ENCODE data around the gene LENG1.
A peak's percentile ranks its signal among the peaks of the same experiment; 100 is the strongest.

LENG1 gene

GRCh38 chr19:54162884-54163283 lies 3.4 kb upstream of the LENG1 start:
- DNase-seq (ENCODE audit: low spot score), result no peak

DNA sequence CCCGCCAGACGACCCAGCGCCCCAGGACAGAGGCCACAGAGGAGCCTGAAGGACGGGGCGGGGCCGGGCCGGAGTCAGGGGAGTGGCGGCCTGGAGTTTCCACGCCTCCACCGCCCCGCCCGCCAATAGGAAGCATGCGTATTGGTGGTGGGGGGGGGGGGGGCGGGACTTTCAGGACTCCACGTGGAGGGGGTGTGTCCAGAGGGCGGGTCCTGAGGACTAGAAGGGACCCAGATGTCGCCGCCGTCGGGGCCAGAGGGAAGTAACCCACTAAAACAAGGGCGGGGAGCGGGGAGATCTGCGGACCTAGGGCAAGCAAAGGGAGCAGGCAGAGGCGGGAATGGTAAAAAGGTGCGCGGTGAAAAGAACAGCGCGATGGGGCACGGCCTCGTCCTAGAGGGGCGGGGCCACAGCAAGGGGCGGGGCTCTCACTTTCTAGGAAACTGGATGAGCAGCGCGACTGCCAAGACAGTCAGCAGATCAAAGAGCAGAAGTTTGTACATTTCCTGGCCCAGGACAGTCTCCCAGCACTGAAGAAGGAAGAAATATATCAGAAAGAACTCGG lies 2.8 kb upstream of the LENG1 start:
- DNase-seq (ENCODE audit: low spot score), result peak; percentile 91

DNA sequence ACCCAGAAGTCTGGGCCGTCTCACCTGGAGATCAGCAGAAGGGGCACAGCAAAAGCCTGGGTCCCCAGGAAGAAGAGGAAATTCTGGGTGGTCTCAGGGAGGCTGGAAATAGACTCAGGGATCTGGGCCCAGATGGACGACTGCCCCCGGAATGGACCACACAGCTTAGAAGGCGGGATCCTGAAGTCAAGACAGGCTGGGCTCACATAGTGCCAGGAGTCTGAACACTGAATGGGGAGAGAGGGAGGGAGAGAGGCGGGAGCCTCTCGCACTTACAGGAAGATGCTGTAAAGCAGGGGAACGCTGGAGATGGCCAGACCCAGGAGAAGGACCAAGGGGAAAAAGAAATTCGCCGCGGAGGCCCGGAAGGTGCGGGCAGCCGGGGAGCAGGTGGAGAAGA lies 1.3 kb upstream of the LENG1 start:
- no peak for DNase-seq (ENCODE audit: low spot score)

DNA sequence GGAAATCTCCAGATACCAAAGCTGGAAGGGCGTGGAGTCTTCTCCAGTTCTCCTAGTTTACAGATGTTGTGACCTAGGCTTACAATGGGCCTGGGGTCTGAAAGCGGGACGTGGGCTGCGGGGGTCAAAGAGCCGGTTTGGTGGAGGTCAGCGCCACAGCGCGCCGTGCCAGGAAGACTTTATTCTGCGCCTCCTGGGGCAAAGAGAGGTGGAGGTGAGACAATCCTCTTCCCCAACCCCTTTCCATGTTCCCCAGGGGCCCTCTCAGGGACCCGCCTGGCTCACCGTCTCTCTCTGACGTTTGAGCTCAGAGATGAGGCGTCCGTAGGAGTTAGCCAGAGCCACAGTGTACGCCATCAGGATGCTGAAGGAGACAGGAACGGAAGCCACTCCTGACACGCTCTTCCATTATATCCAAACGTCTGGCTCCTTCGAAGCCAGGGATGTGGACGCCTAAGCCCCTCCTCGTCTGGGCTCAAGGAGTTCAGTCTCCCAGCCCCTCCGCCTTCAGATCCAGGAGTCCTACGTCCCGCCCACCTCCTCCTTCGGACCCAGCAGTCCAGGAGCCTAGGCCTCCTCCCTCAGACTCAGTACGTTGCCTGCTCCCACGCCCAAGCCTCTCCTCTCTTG lies 776 bp upstream of the LENG1 start:
- DNase-seq (ENCODE audit: low spot score), result no peak

GRCh38 chr19:54158812-54159351 lies 639 bp downstream of the LENG1 start:
- DNase-seq (ENCODE audit: low spot score), result peak; percentile 47

DNA sequence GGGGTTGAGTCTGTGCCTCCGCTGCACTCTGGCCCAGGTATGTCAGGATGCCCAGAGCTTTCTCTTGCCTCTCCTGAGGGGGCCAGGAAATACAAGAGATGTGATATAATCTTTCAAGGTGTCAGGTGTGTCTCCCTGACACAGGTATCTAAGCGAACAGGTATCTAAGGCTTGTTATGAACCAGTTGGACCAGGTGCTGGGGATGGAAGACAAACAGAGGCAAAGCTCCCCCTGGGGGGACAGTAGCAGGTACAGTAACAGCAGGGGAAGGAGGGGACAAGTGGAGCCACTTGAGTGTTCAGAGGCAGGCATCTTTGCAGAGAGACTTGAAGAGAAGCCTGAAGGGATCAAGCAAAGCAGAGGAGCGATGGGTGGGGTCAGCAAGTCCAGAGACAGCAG lies 2.6 kb downstream of the LENG1 start:
- DNase-seq (ENCODE audit: low spot score), result no peak

DNA sequence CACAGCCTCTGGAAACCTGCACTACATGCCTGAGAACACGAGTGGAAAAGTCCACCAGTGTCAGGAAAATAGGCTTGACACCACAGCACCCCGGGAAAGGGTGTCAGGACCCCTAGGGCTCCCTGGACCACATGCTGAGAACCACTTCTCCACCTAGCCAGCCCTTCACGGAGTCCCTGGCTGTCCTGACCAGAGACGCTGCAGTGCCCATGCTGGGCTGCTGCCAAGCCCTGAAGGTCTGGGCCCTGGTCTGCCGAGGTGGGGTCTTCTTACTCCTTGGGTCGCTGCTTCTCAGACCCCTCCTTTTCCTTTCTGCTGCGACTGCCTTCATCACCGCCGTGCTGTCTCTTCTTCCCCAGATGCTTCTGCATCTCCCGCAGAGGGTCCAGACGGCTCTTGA lies 3.0 kb downstream of the LENG1 start:
- DNase-seq (ENCODE audit: low spot score), result no peak

GRCh38 chr19:54155694-54156093 lies 3.8 kb downstream of the LENG1 start:
- no peak for DNase-seq (ENCODE audit: low spot score)

GRCh38 chr19:54154603-54155345 lies 4.7 kb downstream of the LENG1 start:
- no peak for DNase-seq (ENCODE audit: low spot score)

- no peak for DNase-seq (ENCODE audit: low spot score)
Observed at GRCh38 chr19:54153731-54154326, 5.7 kb downstream of the LENG1 start.

DNA sequence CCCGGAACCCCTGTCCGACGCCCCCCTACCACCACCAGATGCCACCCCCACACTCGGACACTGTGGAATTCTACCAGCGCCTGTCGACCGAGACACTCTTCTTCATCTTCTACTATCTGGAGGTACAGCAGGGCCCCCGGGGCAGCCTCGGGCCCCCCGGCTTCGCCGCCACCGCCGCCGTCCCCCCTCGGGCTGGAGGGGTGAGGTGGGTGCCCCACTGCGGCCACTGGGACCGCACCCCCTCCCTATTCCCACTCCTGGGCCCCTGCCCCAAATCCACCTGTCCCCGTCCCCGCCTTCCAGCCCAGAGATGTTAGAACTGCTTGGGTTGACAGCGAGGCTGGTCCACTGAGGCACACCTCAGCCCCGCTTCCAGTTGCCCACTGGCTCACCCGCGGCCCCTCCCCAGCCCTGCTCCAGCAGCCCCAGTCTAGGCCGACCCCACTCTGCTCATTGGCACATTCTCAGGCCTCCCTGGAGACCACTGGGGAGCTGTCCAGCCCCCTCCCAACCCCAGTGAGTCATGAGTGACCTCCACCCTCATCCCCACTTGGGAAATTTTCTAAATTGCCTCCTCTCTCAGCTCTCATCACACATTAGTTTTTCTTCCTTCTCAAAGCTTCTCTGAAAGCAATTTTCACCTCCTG lies 6.5 kb downstream of the LENG1 start:
- DNase-seq (ENCODE audit: low spot score), result no peak

GRCh38 chr19:54152267-54152666 lies 7.3 kb downstream of the LENG1 start:
- DNase-seq (ENCODE audit: low spot score), result no peak

GRCh38 chr19:54151362-54152035 lies 8.0 kb downstream of the LENG1 start:
- DNase-seq (ENCODE audit: low spot score), result no peak

GRCh38 chr19:54149021-54149812 lies 10.3 kb downstream of the LENG1 start:
- no peak for DNase-seq (ENCODE audit: low spot score)

- DNase-seq (ENCODE audit: low spot score), result no peak
Observed at GRCh38 chr19:54148158-54148557, 11.4 kb downstream of the LENG1 start.

DNA sequence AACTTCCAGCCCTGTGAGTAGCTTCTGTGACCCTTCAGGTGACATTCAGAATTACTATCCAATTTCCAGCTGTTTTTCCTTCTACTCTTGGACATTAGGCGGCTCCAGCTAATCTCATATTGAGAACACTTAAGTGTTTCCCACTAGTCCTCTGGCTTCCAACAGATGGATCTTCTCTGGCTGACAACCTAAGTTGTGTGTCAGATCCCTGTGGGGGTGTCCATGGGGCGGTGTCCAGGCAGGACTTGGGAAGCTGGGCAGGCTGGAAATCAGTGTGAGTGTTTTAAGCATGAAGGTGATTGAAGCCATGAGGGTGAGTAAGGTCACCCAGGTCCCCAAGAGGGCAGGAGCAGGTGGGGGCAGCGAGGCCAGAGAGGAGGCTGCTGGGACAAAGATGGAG lies 11.8 kb downstream of the LENG1 start:
- no peak for DNase-seq (ENCODE audit: low spot score)

DNA sequence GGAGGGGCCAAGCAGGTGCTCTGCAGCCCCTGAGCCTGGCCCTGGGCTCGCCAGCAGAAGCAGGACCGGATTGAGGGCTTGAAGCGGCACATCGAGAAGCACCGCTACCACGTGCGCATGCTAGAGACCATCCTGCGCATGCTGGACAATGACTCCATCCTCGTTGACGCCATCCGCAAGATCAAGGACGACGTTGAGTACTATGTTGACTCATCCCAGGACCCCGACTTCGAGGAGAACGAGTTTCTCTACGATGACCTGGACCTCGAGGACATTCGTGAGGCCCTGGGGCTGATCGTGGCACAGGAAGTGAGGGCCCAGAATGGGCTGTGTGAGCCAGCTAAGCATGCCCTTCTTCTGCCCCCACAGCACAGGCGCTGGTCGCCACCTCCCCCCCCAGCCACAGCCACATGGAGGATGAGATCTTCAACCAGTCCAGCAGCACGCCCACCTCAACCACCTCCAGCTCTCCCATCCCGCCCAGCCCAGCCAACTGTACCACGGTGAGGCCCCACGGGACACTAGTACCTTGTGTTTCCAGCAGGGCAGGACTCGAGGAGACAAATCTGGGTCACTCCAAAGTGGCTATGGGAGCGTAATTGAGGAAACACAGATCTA lies 13.9 kb downstream of the LENG1 start:
- DNase-seq (ENCODE audit: low spot score), result no peak

DNA sequence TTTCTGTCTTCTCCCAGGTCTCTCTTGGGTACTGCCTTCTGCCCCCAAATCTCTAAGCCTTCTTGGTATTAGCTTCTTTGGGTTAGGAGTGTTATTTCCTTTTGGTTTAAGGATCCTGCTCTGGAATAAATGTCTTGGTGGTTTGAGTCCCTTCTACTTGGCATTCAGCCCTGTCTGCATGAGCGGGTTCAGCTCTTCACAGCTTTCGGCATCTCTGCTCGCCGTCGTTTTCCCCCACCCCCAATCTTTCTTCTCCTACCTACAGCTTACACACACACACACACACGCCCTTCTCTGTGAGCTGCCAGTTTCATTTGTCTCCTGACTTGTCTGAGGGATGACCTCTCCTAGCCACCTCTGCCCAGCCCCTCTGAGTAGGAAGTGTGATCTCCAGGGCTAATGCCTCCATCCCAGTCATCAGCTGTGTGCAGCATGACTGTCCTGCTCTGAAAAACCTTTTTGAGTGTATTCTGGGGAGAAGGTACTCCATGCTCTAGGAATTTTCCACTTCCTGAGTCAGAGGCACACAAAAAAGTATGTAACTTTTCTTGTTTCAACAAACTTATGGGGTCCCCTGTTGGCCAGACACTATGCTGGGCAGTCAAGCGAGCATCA lies 17.2 kb downstream of the LENG1 start:
- DNase-seq (ENCODE audit: low spot score), result no peak

GRCh38 chr19:54141356-54141755 lies 18.2 kb downstream of the LENG1 start:
- no peak for DNase-seq (ENCODE audit: low spot score)

Measured in germinal center (tissue), 1 donor.